Loucy (cell line): ENCODE data around the gene PCDHGB1.
A peak's percentile ranks its signal among the peaks of the same experiment; 100 is the strongest.
"Not testable (repeated sequence)": the region's sequence is repeated elsewhere in the genome, so short reads cannot be mapped to it uniquely, and the experiment has no call there.

Source experiments
- H2AFZ ChIP-seq: fragments of 200-600 bp; sonication (generic); 2 replicates; pipeline ENCODE4 v1.6.0; 2016; ENCODE audit warnings: antibody characterized with exemption, mild to moderate bottlenecking, low read length, moderate library complexity
- H3F3A ChIP-seq: fragments of 200-600 bp; 2 replicates; pipeline ENCODE4 v1.6.0; 2016; ENCODE audit warnings: antibody characterized with exemption, low read depth, mild to moderate bottlenecking
- H3K27me3 ChIP-seq: fragments of 200-600 bp; sonication (generic); 2 replicates; pipeline ENCODE4 v1.6.1; 2014; ENCODE audit warnings: low read length, mild to moderate bottlenecking; ENCODE audit not compliant: insufficient read depth, poor library complexity, severe bottlenecking
- H3K36me3 ChIP-seq: fragments of 200-600 bp; sonication (generic); 2 replicates; pipeline ENCODE4 v1.6.1; 2016; ENCODE audit warnings: low read length; ENCODE audit not compliant: insufficient read depth
- H3K4me1 ChIP-seq: fragments of 200-600 bp; sonication (generic); 2 replicates; pipeline ENCODE4 v1.5.1; 2014; ENCODE audit warnings: low read length, mild to moderate bottlenecking; ENCODE audit not compliant: insufficient read depth, poor library complexity, severe bottlenecking
- H3K4me2 ChIP-seq: fragments of 200-600 bp; sonication (generic); 2 replicates; pipeline ENCODE4 v1.6.0; 2014; ENCODE audit warnings: antibody characterized with exemption, low read length, low read depth, mild to moderate bottlenecking; ENCODE audit not compliant: poor library complexity, severe bottlenecking
- H3K4me3 ChIP-seq: fragments of 200-600 bp; sonication (generic); 2 replicates; pipeline ENCODE4 v1.5.1; 2014; ENCODE audit warnings: low read length, mild to moderate bottlenecking, mixed read lengths; ENCODE audit not compliant: poor library complexity, severe bottlenecking
- H3K79me2 ChIP-seq: fragments of 200-600 bp; sonication (generic); 2 replicates; pipeline ENCODE4 v1.6.1; 2014; ENCODE audit warnings: low read length; ENCODE audit not compliant: insufficient read depth
- H3K9ac ChIP-seq: fragments of 200-600 bp; sonication (generic); 2 replicates; pipeline ENCODE4 v1.6.0; 2014; ENCODE audit warnings: mild to moderate bottlenecking, low read depth, low read length, moderate library complexity; ENCODE audit not compliant: poor library complexity, severe bottlenecking
- H3K9me2 ChIP-seq: fragments of 200-600 bp; sonication (generic); replicated peaks from 2 replicates; pipeline ENCODE4 v1.6.1; 2016; ENCODE audit warnings: low read depth, low read length, mixed read lengths
- H3K9me3 ChIP-seq: fragments of 200-600 bp; sonication (generic); 2 replicates; pipeline ENCODE4 v1.6.1; 2014; ENCODE audit warnings: mild to moderate bottlenecking, antibody characterized with exemption, low read length, low read depth; ENCODE audit not compliant: insufficient read depth
- H4K20me1 ChIP-seq: fragments of 200-600 bp; sonication (generic); 2 replicates; pipeline ENCODE4 v1.6.0; 2014; ENCODE audit warnings: antibody characterized with exemption, low read length, mild to moderate bottlenecking; ENCODE audit not compliant: insufficient read depth, poor library complexity, severe bottlenecking
- CTCF ChIP-seq: fragments of 200-600 bp; sonication (generic); conservative IDR thresholded peaks from 2 replicates; pipeline ENCODE4 v1.5.1; 2014; ENCODE audit warnings: mild to moderate bottlenecking, antibody characterized with exemption, low read length
- EZH2phosphoT487 ChIP-seq: fragments of 200-600 bp; IDR thresholded peaks from 2 replicates; pipeline ENCODE4 v1.6.1; 2018; ENCODE audit warnings: antibody characterized with exemption, mild to moderate bottlenecking, moderate library complexity, borderline replicate concordance

PCDHGB1 gene

GRCh38 chr5:141343242-141343952 is 6.5 kb upstream of the PCDHGB1 start, which contains the start of gene PCDHGA3:
PCDHGA3 (plus strand) TSS chr5:141343829; CDS start chr5:141344034, 205 bp downstream.
- Histone ChIP-seq H3K79me2 (no peaks in the 10 kb centered on the region), H3F3A (no peaks in the 10 kb centered on the region), H3K4me3 (no peak within 1 kb of the TSS), H3K4me2 (no peak within 1 kb of the TSS), H3K4me1 (no peaks in the 10 kb centered on the region), H3K27me3 (no peaks in the 10 kb centered on the region), H4K20me1 (no peaks in the 10 kb centered on the region), H3K9me2 (no peaks in the 10 kb centered on the region), H3K9me3 (no peaks in the 10 kb centered on the region), H3K36me3 (no peaks in the 10 kb centered on the region), H3K9ac (no peak within 1 kb of the TSS), H2AFZ (no peak within 1 kb of the TSS)
- TF ChIP-seq CTCF (peak; percentile 40; the same call in 1 of the 2 replicates), EZH2phosphoT487 (no peak)

GRCh38 chr5:141343953-141344463 is 5.9 kb upstream of the PCDHGB1 start:
- Histone ChIP-seq H3K4me3 (no peak overlapping the region), H2AFZ (no peak overlapping the region), H3K9ac (no peak overlapping the region)

GRCh38 chr5:141345327-141345726 is 4.6 kb upstream of the PCDHGB1 start:
- Histone ChIP-seq H3K4me3 (no peak overlapping the region), H3F3A (no peaks in the 10 kb centered on the region), H3K79me2 (no peaks in the 10 kb centered on the region), H3K9ac (no peak overlapping the region), H3K27me3 (no peaks in the 10 kb centered on the region), H4K20me1 (no peaks in the 10 kb centered on the region), H3K4me1 (no peaks in the 10 kb centered on the region), H3K36me3 (no peaks in the 10 kb centered on the region), H3K9me2 (no peaks in the 10 kb centered on the region), H3K4me2 (no peak overlapping the region), H2AFZ (no peak overlapping the region), H3K9me3 (no peaks in the 10 kb centered on the region)
- TF ChIP-seq CTCF (0 out of 2 replicates have a peak, but pooled peaks have one; percentile 15), EZH2phosphoT487 (no peak)

More at GRCh38 chr5:141343953-141344463, 5.9 kb upstream of the PCDHGB1 start:
- Histone ChIP-seq H3K36me3 (no peaks in the 10 kb centered on the region), H3K9me3 (no peaks in the 10 kb centered on the region), H3K9me2 (no peaks in the 10 kb centered on the region), H3K27me3 (no peaks in the 10 kb centered on the region), H3K4me2 (no peak overlapping the region), H3K4me1 (no peaks in the 10 kb centered on the region), H3F3A (no peaks in the 10 kb centered on the region), H3K79me2 (no peaks in the 10 kb centered on the region), H4K20me1 (no peaks in the 10 kb centered on the region)
- TF ChIP-seq CTCF = no peak
- no peak for TF ChIP-seq EZH2phosphoT487

GRCh38 chr5:141346017-141346416 is 3.9 kb upstream of the PCDHGB1 start:
- not testable (repeated sequence) for H2AFZ ChIP-seq, H3K4me2 ChIP-seq, H3K4me1 ChIP-seq

More at GRCh38 chr5:141346017-141346416, 3.9 kb upstream of the PCDHGB1 start:
- not testable (repeated sequence) for H3K27me3 ChIP-seq, H3K9ac ChIP-seq, H3K36me3 ChIP-seq, H3K4me3 ChIP-seq, H3K9me3 ChIP-seq, H4K20me1 ChIP-seq, H3K9me2 ChIP-seq, H3F3A ChIP-seq, H3K79me2 ChIP-seq
